ENCODE data around the gene VPS39. TPM values are rescaled to one million over a fixed set of nuclear protein-coding genes. Genes with fewer than 3 reads are reported as not detected.

The VPS39 gene
- total RNA-seq, 4 donors from 2014 or later: 24.4 to 57.2 (median 31.9) TPM

DNA sequence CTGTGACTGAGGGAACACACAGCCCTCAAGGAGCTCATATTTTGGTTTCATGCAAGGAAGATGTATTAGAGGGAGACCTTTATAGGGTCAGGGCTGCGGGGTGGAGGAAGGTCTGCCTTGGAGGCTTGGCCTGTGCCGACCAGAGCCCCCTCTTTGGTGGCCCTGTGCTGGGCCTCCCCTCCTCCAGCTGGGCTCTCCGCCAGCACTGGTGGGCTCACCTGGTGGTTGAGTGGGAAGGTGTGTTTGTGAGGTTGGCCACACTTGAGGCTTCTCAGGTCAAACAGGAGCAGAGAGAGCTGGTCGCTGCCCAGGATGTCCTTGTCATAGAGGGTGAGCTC is 54.3 kb downstream of the VPS39 start:
- TF ChIP-seq POLR2A (IDR thresholded peaks at IDR 0.05): no peak
- no peak for TF ChIP-seq CTCF (IDR thresholded peaks at IDR 0.05)
- 77 to 100% methylated on average over 1 to 3 of the region's 4 CpGs for WGBS, 2 donors
- no peaks in the 10 kb centered on the region for H3K9me3 ChIP-seq
- no peak overlapping the region for H3K4me3 ChIP-seq
- H3K27ac ChIP-seq: no peak overlapping the region
- no peaks in the 10 kb centered on the region for H3K27me3 ChIP-seq
- no peak for DNase-seq
- H3K36me3 ChIP-seq: peaks cover 0 to 2% (median 2%) of the 10 kb centered on the region in 3 donors
- intact Hi-C loops (cut with DNase I): no loop called here
- peaks cover 12 to 86% (median 32%) of the 10 kb centered on the region in 3 donors for H3K4me1 ChIP-seq

GRCh38 chr15:42152921-42153698 is 55.0 kb downstream of the VPS39 start:
- no peak for DNase-seq
- Histone ChIP-seq H3K9me3 (no peaks in the 10 kb centered on the region), H3K4me1 (peaks cover 12 to 79% (median 32%) of the 10 kb centered on the region in 3 donors), H3K36me3 (no peaks in the 10 kb centered on the region), H3K27ac (peak overlapping the region; percentile 45 to 81 (median 54)), H3K4me3 (no peak overlapping the region), H3K27me3 (no peaks in the 10 kb centered on the region)
- intact Hi-C loops (cut with DNase I): no loop called here
- TF ChIP-seq POLR2A (IDR thresholded peaks at IDR 0.05): no peak
- TF ChIP-seq CTCF (IDR thresholded peaks at IDR 0.05): no peak
- 81 to 87% methylated on average over 4 to 6 of the region's 11 CpGs for WGBS, 2 donors

DNA sequence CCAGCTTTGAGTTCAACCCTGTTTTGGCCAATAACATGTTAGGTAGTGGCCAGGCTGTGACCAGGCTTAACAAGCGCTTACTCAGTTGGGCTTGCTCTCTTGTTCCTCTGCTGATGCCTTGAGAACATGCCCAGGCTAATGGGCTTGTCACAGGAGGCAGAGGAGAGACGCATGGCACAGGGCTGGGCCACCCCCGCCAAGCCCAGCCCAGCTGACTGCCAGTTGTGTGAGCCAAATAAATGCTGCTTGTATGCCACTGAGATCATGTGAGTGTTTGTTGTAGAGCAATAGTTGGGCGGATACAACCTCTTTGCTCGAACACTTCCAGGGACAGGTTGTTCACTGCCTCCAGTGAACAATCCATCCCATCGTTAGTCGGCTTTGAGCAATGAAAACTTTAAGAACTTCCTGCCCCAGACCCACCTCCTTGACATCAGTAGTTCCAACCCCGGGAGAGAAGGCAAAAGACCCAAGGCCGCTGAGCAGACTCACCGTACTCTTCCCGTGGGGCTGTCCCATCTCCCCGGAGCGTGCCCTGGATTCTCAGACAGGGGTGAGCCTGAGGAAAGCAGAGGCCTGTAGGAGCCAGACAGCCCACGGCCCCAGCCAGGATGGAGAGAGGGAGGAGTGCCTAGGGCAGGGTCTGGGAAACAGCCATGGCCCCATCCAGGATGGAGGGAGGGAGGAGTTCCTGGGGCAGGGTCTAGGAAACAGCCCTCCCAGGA is 55.7 kb downstream of the VPS39 start:
- Histone ChIP-seq H3K4me1 (peaks cover 12 to 72% (median 32%) of the 10 kb centered on the region in 3 donors), H3K4me3 (no peak overlapping the region), H3K27me3 (no peaks in the 10 kb centered on the region), H3K27ac (peak overlapping the region; percentile 49 to 81 (median 55)), H3K9me3 (no peaks in the 10 kb centered on the region), H3K36me3 (no peaks in the 10 kb centered on the region)
- intact Hi-C loops (cut with DNase I): no loop called here
- WGBS, 2 donors: 69 to 78% methylated on average over 8 to 12 of the region's 14 CpGs
- no peak for DNase-seq
- TF ChIP-seq POLR2A (IDR thresholded peaks at IDR 0.05): no peak
- TF ChIP-seq CTCF (IDR thresholded peaks at IDR 0.05): no peak

- Histone ChIP-seq H3K36me3 (no peaks in the 10 kb centered on the region), H3K9me3 (no peaks in the 10 kb centered on the region), H3K27me3 (no peaks in the 10 kb centered on the region), H3K27ac (peak overlapping the region; percentile 33 to 81 (median 50)), H3K4me3 (no peak overlapping the region), H3K4me1 (peaks cover 12 to 68% (median 31%) of the 10 kb centered on the region in 3 donors)
- DNase-seq: no peak
- intact Hi-C loops (cut with DNase I): no loop called here
- TF ChIP-seq POLR2A (IDR thresholded peaks at IDR 0.05) (no peak), CTCF (IDR thresholded peaks at IDR 0.05) (no peak)
- whole genome bisulfite sequencing, 2 donors: 51 to 64% methylated on average over 4 of the region's 4 CpGs
These were observed 56.4 kb downstream of the VPS39 start for GRCh38 chr15:42151736-42152135.

GRCh38 chr15:42151141-42151561 is 57.0 kb downstream of the VPS39 start:
- no peak for DNase-seq
- 36 to 53% methylated on average over 7 to 8 of the region's 10 CpGs for WGBS, 2 donors

More at GRCh38 chr15:42151141-42151561, 57.0 kb downstream of the VPS39 start:
- Histone ChIP-seq H3K4me3 (no peak overlapping the region), H3K27ac (peak overlapping the region in 1 of 4 donors; percentile 81), H3K4me1 (peaks cover 12 to 62% (median 29%) of the 10 kb centered on the region in 3 donors), H3K36me3 (no peaks in the 10 kb centered on the region), H3K27me3 (no peaks in the 10 kb centered on the region), H3K9me3 (no peaks in the 10 kb centered on the region)
- TF ChIP-seq POLR2A (IDR thresholded peaks at IDR 0.05): no peak
- no peak for TF ChIP-seq CTCF (IDR thresholded peaks at IDR 0.05)
- intact Hi-C loops (cut with DNase I): no loop called here
